Gastrocnemius medialis (tissue), 4 donors: Measurements from ENCODE around the gene UTS2B. TPM values are rescaled to one million over a fixed set of nuclear protein-coding genes. Genes with fewer than 3 reads are reported as not detected.

Experiments used
- ATAC-seq, 2 donors: fragments of 150-250 bp; one replicate each; pipeline ENCODE4 v1.9.1; 2016
- DNase-seq, 2 donors: peaks; one replicate each; pipeline ENCODE4 v3.0.0-alpha.2; 2019
- H3K27ac ChIP-seq, 4 donors: fragments of 200-600 bp; sonication (generic); 1 replicate in 1 of 4; 2 replicates in 3 of 4; pipeline ENCODE4 v1.5.1; 2016 to 2018; ENCODE audit warnings: mild to moderate bottlenecking in 2 of 4, moderate library complexity in 1 of 4
- H3K27me3 ChIP-seq, 3 donors: fragments of 200-600 bp; sonication (generic) in 2 of 3; 1 replicate in 1 of 3; 2 replicates in 2 of 3; pipeline versions ENCODE4 v1.5.1 to v1.6.0; 2016 to 2019; ENCODE audit warnings: mild to moderate bottlenecking in 1 of 3, moderate library complexity in 1 of 3
- H3K36me3 ChIP-seq, 2 donors: fragments of 200-600 bp; sonication (generic) in 1 of 2; one replicate each; pipeline ENCODE4 v1.5.1; 2017 to 2018
- H3K4me1 ChIP-seq, 2 donors: fragments of 200-600 bp; sonication (generic) in 1 of 2; one replicate each; pipeline ENCODE4 v1.5.1; 2016 to 2017; ENCODE audit warnings: mild to moderate bottlenecking in 2 of 2
- H3K4me3 ChIP-seq, 4 donors: fragments of 200-600 bp; sonication (generic) in 3 of 4; 1 replicate in 1 of 4; 2 replicates in 3 of 4; pipeline ENCODE4 v1.5.1; 2016 to 2019; ENCODE audit warnings: mild to moderate bottlenecking in 2 of 4
- H3K9me3 ChIP-seq, 3 donors: fragments of 200-600 bp; sonication (generic) in 2 of 3; 1 replicate in 1 of 3; 2 replicates in 2 of 3; pipeline ENCODE4 v1.5.1; 2016 to 2019
- POLR2A ChIP-seq, 2 donors: fragments of 450-650 bp; IDR thresholded peaks; one replicate each; pipeline ENCODE4 v1.6.1; 2017; ENCODE audit warnings: antibody characterized with exemption in 2 of 2, mild to moderate bottlenecking in 2 of 2, moderate library complexity in 2 of 2
- in situ Hi-C, 4 donors: fragments of 200-750 bp; cut with MboI; loops; one replicate each; pipeline versions ENCODE4 v1.15.0 to v1.8.0; 2017; ENCODE audit warnings: low sequenced_read_pairs in 4 of 4
- intact Hi-C: fragments of 100-400 bp; cut with DNase I; formaldehyde crosslinking; loops from one replicate; pipeline ENCODE4 v1.15.1; 2023; ENCODE audit warnings: low total_unique reads
- total RNA-seq, 4 donors: library from RNA; depleted of rRNA; stranded (reverse); fragments of >200 nt; gene quantifications; one replicate each; pipeline versions ENCODE4 v1.1.0 to v1.2.3, GENCODE V29; 2016
- TF ChIP-seq, protein P1 (sequence below), 5 experiments: fragments of 450-650 bp in 3 of 5; fragments of 200-600 bp in 2 of 5; sonication (generic) in 2 of 5; IDR thresholded peaks in 4 of 5; conservative IDR thresholded peaks in 1 of 5; 1 replicate in 4 of 5; 2 replicates in 1 of 5; pipeline ENCODE4 v1.5.1; 2016 to 2019; ENCODE audit warnings: antibody characterized with exemption in 5 of 5, mild to moderate bottlenecking in 3 of 5, moderate library complexity in 3 of 5

Gene UTS2B
- total RNA-seq, 4 donors from 2014 or later = not detected

DNA sequence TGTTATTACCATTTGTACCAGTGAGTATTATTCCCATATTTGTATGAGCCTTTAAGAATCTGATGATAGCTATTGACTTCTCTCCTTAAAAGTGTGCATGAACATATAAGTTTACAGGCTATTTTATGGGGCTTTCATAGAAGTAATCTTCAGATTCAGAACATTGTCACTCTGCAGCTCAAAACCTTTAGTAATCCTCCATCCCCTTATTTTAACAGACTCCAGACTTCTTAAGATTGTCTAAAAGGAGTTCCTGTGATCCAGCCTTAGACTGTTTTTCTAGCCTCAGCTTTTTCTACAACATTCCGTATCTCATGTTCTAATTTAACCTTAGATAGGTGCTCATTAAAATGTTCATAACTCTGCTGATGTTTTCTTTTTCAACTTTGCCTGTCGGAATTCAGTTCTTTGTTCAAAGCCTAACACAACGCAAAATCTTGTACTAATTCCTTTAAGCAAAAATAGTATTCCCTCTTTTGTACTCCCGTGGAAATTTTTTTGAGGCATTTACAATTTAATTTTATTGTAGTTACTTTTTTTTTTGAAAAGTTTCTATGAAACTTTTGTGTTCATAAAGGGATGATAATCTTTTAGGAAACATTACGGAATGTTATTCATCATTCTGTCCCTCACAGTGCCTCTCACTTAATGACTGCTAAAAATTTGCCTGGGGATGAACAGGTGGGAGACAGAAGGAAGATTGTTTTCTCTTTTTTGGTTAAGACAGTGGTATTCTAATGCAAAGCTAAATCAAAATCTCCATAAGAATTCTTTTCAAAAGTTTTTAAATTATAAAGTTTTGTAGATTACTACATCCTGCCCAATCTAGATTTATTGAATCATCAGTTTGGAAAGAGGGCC lies 38.7 kb upstream of the UTS2B start:
- in situ Hi-C loops = no loop called here
- H3K36me3 ChIP-seq = peaks cover 0 to 24% of the 10 kb centered on the region in 2 donors
- H3K4me1 ChIP-seq = no peaks in the 10 kb centered on the region
- intact Hi-C loops = no loop called here
- H3K27ac ChIP-seq = no peak overlapping the region
- no peak for ATAC-seq
- DNase-seq = no peak
- no peaks in the 10 kb centered on the region for H3K9me3 ChIP-seq
- TF ChIP-seq, protein P1, sequence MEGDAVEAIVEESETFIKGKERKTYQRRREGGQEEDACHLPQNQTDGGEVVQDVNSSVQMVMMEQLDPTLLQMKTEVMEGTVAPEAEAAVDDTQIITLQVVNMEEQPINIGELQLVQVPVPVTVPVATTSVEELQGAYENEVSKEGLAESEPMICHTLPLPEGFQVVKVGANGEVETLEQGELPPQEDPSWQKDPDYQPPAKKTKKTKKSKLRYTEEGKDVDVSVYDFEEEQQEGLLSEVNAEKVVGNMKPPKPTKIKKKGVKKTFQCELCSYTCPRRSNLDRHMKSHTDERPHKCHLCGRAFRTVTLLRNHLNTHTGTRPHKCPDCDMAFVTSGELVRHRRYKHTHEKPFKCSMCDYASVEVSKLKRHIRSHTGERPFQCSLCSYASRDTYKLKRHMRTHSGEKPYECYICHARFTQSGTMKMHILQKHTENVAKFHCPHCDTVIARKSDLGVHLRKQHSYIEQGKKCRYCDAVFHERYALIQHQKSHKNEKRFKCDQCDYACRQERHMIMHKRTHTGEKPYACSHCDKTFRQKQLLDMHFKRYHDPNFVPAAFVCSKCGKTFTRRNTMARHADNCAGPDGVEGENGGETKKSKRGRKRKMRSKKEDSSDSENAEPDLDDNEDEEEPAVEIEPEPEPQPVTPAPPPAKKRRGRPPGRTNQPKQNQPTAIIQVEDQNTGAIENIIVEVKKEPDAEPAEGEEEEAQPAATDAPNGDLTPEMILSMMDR (IDR thresholded peaks at IDR 0.05 in 4 of 5, conservative IDR thresholded peaks at IDR 0.05 in 1 of 5) = no peak
- no peak for TF ChIP-seq POLR2A (IDR thresholded peaks at IDR 0.05)
- H3K27me3 ChIP-seq = no peaks in the 10 kb centered on the region
- no peak overlapping the region for H3K4me3 ChIP-seq

DNA sequence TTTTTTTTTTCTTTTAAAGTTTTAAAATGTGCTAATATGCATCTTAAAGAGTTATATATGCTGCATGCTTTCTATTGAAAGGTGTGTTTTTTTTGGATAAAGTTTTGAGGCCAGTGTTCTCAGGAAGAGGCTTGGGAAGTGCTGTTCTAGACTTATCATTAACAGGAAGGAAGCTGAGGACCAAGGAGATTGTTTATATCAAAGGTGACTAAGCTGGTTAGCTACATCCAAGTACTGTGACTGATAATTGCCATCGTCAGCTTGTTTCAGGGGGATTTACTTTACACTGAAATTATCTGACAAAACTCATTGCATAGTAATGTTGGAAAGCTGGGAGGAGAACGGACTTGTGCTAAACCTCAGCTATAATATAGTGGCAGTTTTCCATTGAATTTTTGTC lies 36.3 kb upstream of the UTS2B start:
- Histone ChIP-seq H3K27me3 (no peaks in the 10 kb centered on the region), H3K36me3 (peaks cover 0 to 41% of the 10 kb centered on the region in 2 donors), H3K27ac (peak overlapping the region in 3 of 4 donors; percentile 14 to 48 (median 30)), H3K9me3 (no peaks in the 10 kb centered on the region), H3K4me1 (no peaks in the 10 kb centered on the region), H3K4me3 (no peak overlapping the region)
- peak; percentile 53 to 58 for ATAC-seq
- DNase-seq = no peak
- intact Hi-C loops = no loop called here
- in situ Hi-C loops = no loop called here
- TF ChIP-seq, protein P1 (IDR thresholded peaks at IDR 0.05 in 4 of 5, conservative IDR thresholded peaks at IDR 0.05 in 1 of 5) = no peak
- TF ChIP-seq POLR2A (IDR thresholded peaks at IDR 0.05) = no peak

DNA sequence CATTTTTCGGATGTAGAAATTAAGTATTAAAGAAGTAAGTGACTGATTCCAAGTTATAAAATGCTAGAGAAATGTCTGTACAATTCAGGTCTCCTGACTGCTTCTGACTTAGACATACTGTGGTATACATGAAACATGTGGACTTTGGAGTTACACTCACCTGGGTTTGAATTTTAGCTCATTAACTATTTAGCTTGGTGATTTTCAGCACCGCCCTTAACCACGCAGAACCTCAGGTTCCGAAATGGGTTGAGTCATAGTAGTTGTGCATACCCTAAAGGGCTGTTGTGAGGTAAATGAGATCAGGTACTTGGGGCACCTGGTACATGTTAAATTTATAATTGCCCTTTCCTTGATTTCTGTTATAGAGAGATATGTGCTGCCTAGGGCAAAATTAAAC lies 32.9 kb upstream of the UTS2B start:
- Histone ChIP-seq H3K9me3 (no peaks in the 10 kb centered on the region), H3K4me1 (no peaks in the 10 kb centered on the region), H3K36me3 (peaks cover 0 to 56% of the 10 kb centered on the region in 2 donors), H3K27me3 (no peaks in the 10 kb centered on the region), H3K4me3 (no peak overlapping the region), H3K27ac (no peak overlapping the region)
- ATAC-seq (no peak), DNase-seq (no peak)
- in situ Hi-C loops (no loop called here), intact Hi-C loops (no loop called here)
- TF ChIP-seq, protein P1 (IDR thresholded peaks at IDR 0.05 in 4 of 5, conservative IDR thresholded peaks at IDR 0.05 in 1 of 5) = no peak
- no peak for TF ChIP-seq POLR2A (IDR thresholded peaks at IDR 0.05)

DNA sequence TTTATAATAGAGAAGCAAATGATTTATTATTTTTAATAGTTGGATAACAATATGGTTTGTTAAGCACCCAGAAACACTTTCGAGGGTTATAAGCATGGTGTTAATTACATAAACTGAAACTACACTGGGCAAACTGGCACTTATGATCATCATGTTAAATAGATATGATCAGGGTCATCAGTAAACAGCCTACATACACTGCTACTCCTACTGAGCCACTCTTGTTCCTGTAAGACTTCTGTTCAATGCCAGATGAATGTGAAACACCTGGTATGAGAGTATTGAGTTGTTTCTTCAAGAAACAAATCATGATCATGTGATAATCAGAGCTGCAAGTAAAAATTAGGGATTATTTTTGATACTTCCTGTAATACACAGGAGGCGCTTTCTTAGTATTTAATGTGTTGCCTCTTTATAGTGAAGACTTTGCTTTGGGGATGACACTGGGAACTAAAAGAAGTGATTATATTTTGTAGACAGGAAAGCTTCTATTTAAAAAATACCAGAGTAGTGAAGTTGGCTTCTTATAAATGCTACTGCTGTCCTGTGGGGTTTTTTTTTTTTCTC lies 32.3 kb upstream of the UTS2B start:
- intact Hi-C loops (no loop called here), in situ Hi-C loops (no loop called here)
- no peak for DNase-seq
- no peaks in the 10 kb centered on the region for H3K27me3 ChIP-seq
- H3K4me1 ChIP-seq = no peaks in the 10 kb centered on the region
- H3K4me3 ChIP-seq = no peak overlapping the region
- no peak for TF ChIP-seq POLR2A (IDR thresholded peaks at IDR 0.05)
- TF ChIP-seq, protein P1 (IDR thresholded peaks at IDR 0.05 in 4 of 5, conservative IDR thresholded peaks at IDR 0.05 in 1 of 5) = no peak
- no peak overlapping the region for H3K27ac ChIP-seq
- peaks cover 0 to 62% of the 10 kb centered on the region in 2 donors for H3K36me3 ChIP-seq
- no peak for ATAC-seq
- H3K9me3 ChIP-seq = no peaks in the 10 kb centered on the region
